H1 (cell line): ENCODE data around the gene WASF3. TPM values are rescaled to one million over a fixed set of nuclear protein-coding genes. Genes with fewer than 3 reads are reported as not detected.

Experiments used
- CTCF ChIA-PET: fragments of 300-600 bp; sonication (Branson Sonifier 250); formaldehyde crosslinking; loops from one replicate; lab custom pipeline; 2021; ENCODE audit not compliant: partially characterized antibody; lab: Charles Lee
- POLR2A ChIA-PET: fragments of 300-600 bp; sonication (Branson Sonifier 250); formaldehyde crosslinking; loops from one replicate; lab custom pipeline; 2021; ENCODE audit warnings: inconsistent platforms; ENCODE audit not compliant: partially characterized antibody; lab: Charles Lee
- DNase-seq, 2 experiments: peaks; one replicate each; pipeline versions ENCODE4 v3.0.0 to v3.0.0-alpha.2; 2010 to 2022; ENCODE audit warnings: low spot score in 2 of 2, low read depth in 1 of 2, mixed read lengths in 1 of 2
- FAIRE-seq: peaks from 2 replicates; lab custom pipeline; 2011; peaks lifted over from hg19 to GRCh38; lab: Jason Lieb, UNC
- H2AFZ ChIP-seq: 2 replicates; pipeline ENCODE4 v1.8.1; 2012; ENCODE audit warnings: low read length, inconsistent platforms
- H2AK5ac ChIP-seq: 2 replicates; pipeline ENCODE4 v1.6.1; 2013; ENCODE audit warnings: low read depth, low read length
- H2BK120ac ChIP-seq: replicated peaks from 2 replicates; pipeline ENCODE3; 2013; ENCODE audit warnings: low read depth, low read length, inconsistent platforms
- H2BK12ac ChIP-seq: 2 replicates; pipeline ENCODE4 v1.6.1; 2013; ENCODE audit warnings: low read depth, low read length
- H2BK15ac ChIP-seq: 2 replicates; pipeline ENCODE4 v1.6.1; 2013; ENCODE audit warnings: low read length
- H2BK20ac ChIP-seq: 2 replicates; pipeline ENCODE4 v1.6.1; 2013; ENCODE audit warnings: low read length
- H2BK5ac ChIP-seq: 2 replicates; pipeline ENCODE4 v1.6.1; 2013; ENCODE audit warnings: low read depth, low read length
- H3K14ac ChIP-seq: 2 replicates; pipeline ENCODE4 v1.6.1; 2013; ENCODE audit warnings: inconsistent platforms; ENCODE audit not compliant: insufficient read length
- H3K18ac ChIP-seq: 2 replicates; pipeline ENCODE4 v1.6.1; 2013; ENCODE audit warnings: low read length; ENCODE audit errors: extremely low read depth
- H3K23ac ChIP-seq: 2 replicates; pipeline ENCODE4 v1.6.1; 2013; ENCODE audit warnings: inconsistent platforms; ENCODE audit not compliant: insufficient read length
- H3K23me2 ChIP-seq: 2 replicates; pipeline ENCODE4 v1.6.1; 2013; ENCODE audit warnings: low read depth, low read length
- H3K27ac ChIP-seq: 2 replicates; pipeline ENCODE4 v1.6.1; 2011; ENCODE audit warnings: low read depth, low read length, inconsistent platforms
- H3K27me3 ChIP-seq, 4 experiments: replicated peaks in 1 of 4; 1 replicate in 1 of 4; 2 replicates in 3 of 4; pipeline versions ENCODE4 v1.6.1 to v1.8.1; 2011 to 2013; ENCODE audit warnings: low read length in 3 of 4, mild to moderate bottlenecking in 3 of 4, inconsistent platforms in 2 of 4, mixed read lengths in 2 of 4, moderate library complexity in 1 of 4; ENCODE audit not compliant: control insufficient read depth in 3 of 4, insufficient read depth in 3 of 4; ENCODE audit errors: extremely low read depth in 1 of 4
- H3K36me3 ChIP-seq, 4 experiments: 2 replicates each; pipeline versions ENCODE4 v1.6.1 to v1.8.1; 2011 to 2013; ENCODE audit warnings: mild to moderate bottlenecking in 4 of 4, low read length in 3 of 4, moderate library complexity in 2 of 4, control low read depth in 1 of 4, inconsistent platforms in 1 of 4; ENCODE audit not compliant: insufficient read depth in 4 of 4, control insufficient read depth in 2 of 4
- H3K4ac ChIP-seq: replicated peaks from 2 replicates; pipeline ENCODE3; 2013; ENCODE audit warnings: low read length, low read depth, mixed read lengths, inconsistent platforms; ENCODE audit not compliant: insufficient read length
- H3K4me1 ChIP-seq, 4 experiments: replicated peaks in 1 of 4; 1 replicate in 1 of 4; 2 replicates in 3 of 4; pipeline versions ENCODE4 v1.6.1 to v1.8.1; 2011 to 2013; ENCODE audit warnings: low read length in 3 of 4, inconsistent platforms in 2 of 4, mixed read lengths in 1 of 4; ENCODE audit not compliant: insufficient read depth in 4 of 4, control insufficient read depth in 3 of 4
- H3K4me2 ChIP-seq, 2 experiments: 2 replicates each; pipeline versions ENCODE4 v1.6.1 to v1.8.1; 2011 to 2013; ENCODE audit warnings: low read depth in 2 of 2, low read length in 2 of 2, control low read depth in 1 of 2, inconsistent platforms in 1 of 2, mild to moderate bottlenecking in 1 of 2; ENCODE audit not compliant: insufficient read depth in 1 of 2
- H3K4me3 ChIP-seq, 4 experiments: fragments of 200-600, 300-600 bp in 1 of 4; sonication (generic), shearing (Covaris generic), sonication (Bioruptor Twin) in 1 of 4; 2 replicates each; pipeline versions ENCODE4 v1.5.1 to v1.8.1; 2011 to 2016; ENCODE audit warnings: low read length in 4 of 4, low read depth in 3 of 4, control low read depth in 2 of 4, inconsistent platforms in 2 of 4, mild to moderate bottlenecking in 2 of 4, mixed read lengths in 1 of 4, moderate library complexity in 1 of 4; ENCODE audit not compliant: insufficient read depth in 2 of 4; ENCODE audit errors: extremely low read depth in 1 of 4
- H3K56ac ChIP-seq: replicated peaks from 2 replicates; pipeline ENCODE3; 2013; ENCODE audit warnings: low read depth, mild to moderate bottlenecking, mixed read lengths, low read length, inconsistent platforms; ENCODE audit not compliant: insufficient read length
- H3K79me1 ChIP-seq: 2 replicates; pipeline ENCODE4 v1.6.1; 2013; ENCODE audit warnings: low read depth, low read length, control low read depth
- H3K79me2 ChIP-seq, 2 experiments: 2 replicates each; pipeline versions ENCODE4 v1.6.1 to v1.8.1; 2012 to 2013; ENCODE audit warnings: low read length in 2 of 2, mild to moderate bottlenecking in 2 of 2, inconsistent platforms in 1 of 2; ENCODE audit not compliant: insufficient read depth in 2 of 2, control insufficient read depth in 1 of 2
- H3K9ac ChIP-seq, 4 experiments: replicated peaks in 1 of 4; 1 replicate in 1 of 4; 2 replicates in 3 of 4; pipeline versions ENCODE4 v1.6.1 to v1.8.1; 2011 to 2013; ENCODE audit warnings: low read depth in 3 of 4, low read length in 3 of 4, control low read depth in 2 of 4, mild to moderate bottlenecking in 2 of 4, moderate library complexity in 2 of 4, inconsistent platforms in 1 of 4; ENCODE audit errors: extremely low read depth in 1 of 4
- H3K9me3 ChIP-seq, 2 experiments: 2 replicates each; pipeline versions ENCODE4 v1.6.1 to v1.8.1; 2012 to 2013; ENCODE audit warnings: mild to moderate bottlenecking in 2 of 2, moderate library complexity in 2 of 2, control low read depth in 1 of 2, inconsistent platforms in 1 of 2, low read depth in 1 of 2, low read length in 1 of 2, mixed read lengths in 1 of 2; ENCODE audit not compliant: insufficient read depth in 2 of 2
- H4K20me1 ChIP-seq, 2 experiments: replicated peaks in 1 of 2; 2 replicates each; pipeline versions ENCODE3 to v1.8.1; 2011 to 2013; ENCODE audit warnings: inconsistent platforms in 2 of 2, low read length in 2 of 2, mild to moderate bottlenecking in 1 of 2; ENCODE audit not compliant: insufficient read depth in 2 of 2, control insufficient read depth in 1 of 2
- H4K5ac ChIP-seq: 2 replicates; pipeline ENCODE4 v1.6.1; 2013; ENCODE audit warnings: low read length, low read depth, mixed read lengths, inconsistent platforms; ENCODE audit not compliant: insufficient read length
- H4K8ac ChIP-seq: 2 replicates; pipeline ENCODE4 v1.8.0; 2013; ENCODE audit warnings: mild to moderate bottlenecking, moderate library complexity, low read length, inconsistent platforms; ENCODE audit not compliant: insufficient read depth; ENCODE audit errors: extremely low read depth
- H4K91ac ChIP-seq: replicated peaks from 2 replicates; pipeline ENCODE3; 2013; ENCODE audit warnings: low read length, mixed read lengths, inconsistent platforms; ENCODE audit not compliant: insufficient read length
- NANOG ChIP-seq: IDR thresholded peaks from 2 replicates; pipeline ENCODE4 v1.6.1; 2011; ENCODE audit warnings: low read length, low read depth, mild to moderate bottlenecking, inconsistent platforms; ENCODE audit not compliant: insufficient read depth, poor library complexity, severe bottlenecking
- RFX5 ChIP-seq: IDR thresholded peaks from 2 replicates; pipeline ENCODE4 v1.6.1; 2011; ENCODE audit warnings: low read depth, low read length, improper control_type of control experiment, borderline replicate concordance
- SIX5 ChIP-seq: IDR thresholded peaks from 2 replicates; pipeline ENCODE4 v1.6.1; 2011; ENCODE audit warnings: mild to moderate bottlenecking, low read depth, low read length
- SP4 ChIP-seq: IDR thresholded peaks from 2 replicates; pipeline ENCODE4 v1.6.1; 2012; ENCODE audit warnings: low read length, inconsistent platforms
- TAF7 ChIP-seq: optimal IDR thresholded peaks from 2 replicates; pipeline ENCODE3; 2011; ENCODE audit warnings: low read depth, mild to moderate bottlenecking, inconsistent platforms, low read length, moderate library complexity, borderline replicate concordance
- TEAD4 ChIP-seq: IDR thresholded peaks from 2 replicates; pipeline ENCODE4 v1.6.1; 2012; ENCODE audit warnings: low read depth, low read length, inconsistent platforms, mixed read lengths
- YY1 ChIP-seq: IDR thresholded peaks from 2 replicates; pipeline ENCODE4 v1.6.1; 2011; ENCODE audit warnings: low read depth, mild to moderate bottlenecking, low read length
- WGBS, 2 experiments: shearing (Covaris generic) in 1 of 2; methylation state at CpG; one replicate each; pipeline versions ENCODE4 v1.1.6 to v1.1.7; 2013 to 2015; ENCODE audit warnings: low lambda C conversion rate in 2 of 2, mixed read lengths in 2 of 2, inconsistent platforms in 1 of 2, low coverage in 1 of 2, missing lambda C conversion rate in 1 of 2; ENCODE audit not compliant: insufficient replicate concordance in 2 of 2, insufficient coverage in 1 of 2, insufficient read length in 1 of 2; ENCODE audit errors: extremely low coverage in 1 of 2, missing lambda C conversion rate in 1 of 2; 5-methylcytosine and 5-hydroxymethylcytosine counted together
- polyA plus RNA-seq, 7 experiments: library from polyadenylated mRNA; depleted of rRNA in 3 of 7; stranded (reverse) in 5 of 7; unstranded in 2 of 7; fragments of >200 nt in 5 of 7; fragments of 200-250 nt in 2 of 7; gene quantifications; 1 replicate in 5 of 7; 2 replicates in 1 of 7; 4 replicates in 1 of 7; pipeline versions ENCODE4 v1.2.1 to v1.2.3, GENCODE V29; 2011 to 2013; ENCODE audit warnings: missing spikeins in 2 of 7, mixed read lengths in 2 of 7
- total RNA-seq: library from RNA; stranded (reverse); fragmentation: NEBNext Ultra II Directional; extraction: Animal tissue kit (Norgen Biotek cat#: 25700); gene quantifications from 2 replicates; pipeline ENCODE4 v1.2.1, GENCODE V29; 2021
- TF ChIP-seq, protein P1 (sequence below): IDR thresholded peaks from 2 replicates; pipeline ENCODE4 v1.6.1; 2012; ENCODE audit warnings: low read length, inconsistent platforms

The WASF3 gene
- total and polyA plus RNA-seq, 2 of the 8 experiments (the other 6 are each of a cell fraction or from before 2014, with no cell fraction given): 18.7 to 39.8 TPM

DNA sequence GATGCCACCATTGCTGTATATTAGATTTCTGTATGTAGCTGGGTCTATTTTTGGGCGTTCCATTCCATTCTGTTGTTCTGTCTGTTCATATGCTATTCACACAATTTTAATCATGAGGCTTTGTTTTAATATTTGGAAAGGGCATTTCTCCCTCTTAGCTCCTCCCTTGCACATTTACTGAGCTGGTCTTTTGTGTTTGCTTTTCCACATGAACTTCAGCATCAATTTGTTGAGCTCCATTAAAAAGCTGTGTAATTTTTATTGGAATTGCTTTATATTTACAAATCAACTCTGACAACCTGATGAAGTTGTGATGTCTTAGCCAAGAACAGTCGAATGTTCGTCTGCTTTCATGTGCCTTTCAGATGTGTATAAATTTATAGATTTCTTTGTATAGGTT is 14.0 kb downstream of the WASF3 start:
- H4K20me1 ChIP-seq: peaks cover 4 to 10% of the 10 kb centered on the region in 2 experiments
- H2BK120ac ChIP-seq: no peak overlapping the region
- H3K56ac ChIP-seq: no peak overlapping the region
- POLR2A ChIA-PET: no interaction called here
- H3K14ac ChIP-seq: no peak overlapping the region
- H3K9ac ChIP-seq: no peak overlapping the region
- TF ChIP-seq SP4 (no peak), TAF7 (no peak), TEAD4 (no peak), SIX5 (no peak), RFX5 (no peak), YY1 (no peak), NANOG (no peak)
- TF ChIP-seq, protein P1, sequence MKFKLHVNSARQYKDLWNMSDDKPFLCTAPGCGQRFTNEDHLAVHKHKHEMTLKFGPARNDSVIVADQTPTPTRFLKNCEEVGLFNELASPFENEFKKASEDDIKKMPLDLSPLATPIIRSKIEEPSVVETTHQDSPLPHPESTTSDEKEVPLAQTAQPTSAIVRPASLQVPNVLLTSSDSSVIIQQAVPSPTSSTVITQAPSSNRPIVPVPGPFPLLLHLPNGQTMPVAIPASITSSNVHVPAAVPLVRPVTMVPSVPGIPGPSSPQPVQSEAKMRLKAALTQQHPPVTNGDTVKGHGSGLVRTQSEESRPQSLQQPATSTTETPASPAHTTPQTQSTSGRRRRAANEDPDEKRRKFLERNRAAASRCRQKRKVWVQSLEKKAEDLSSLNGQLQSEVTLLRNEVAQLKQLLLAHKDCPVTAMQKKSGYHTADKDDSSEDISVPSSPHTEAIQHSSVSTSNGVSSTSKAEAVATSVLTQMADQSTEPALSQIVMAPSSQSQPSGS: no peak
- H4K91ac ChIP-seq: no peak overlapping the region
- H3K4me3 ChIP-seq: no peak overlapping the region
- no peak overlapping the region for H4K8ac ChIP-seq
- no peak overlapping the region for H2BK20ac ChIP-seq
- H3K27ac ChIP-seq: no peak overlapping the region
- no peak overlapping the region for H2BK15ac ChIP-seq
- H3K27me3 ChIP-seq: no peaks in the 10 kb centered on the region
- no peaks in the 10 kb centered on the region; a peak in 1 of 8 replicates for H3K36me3 ChIP-seq
- no peak overlapping the region for H2AK5ac ChIP-seq
- no peak overlapping the region for H4K5ac ChIP-seq
- FAIRE-seq: no peak
- no peak overlapping the region for H2BK5ac ChIP-seq
- H3K9me3 ChIP-seq: no peaks in the 10 kb centered on the region
- no peak overlapping the region for H3K4ac ChIP-seq
- no peak overlapping the region for H3K4me2 ChIP-seq
- H3K79me1 ChIP-seq: peaks cover 4% of the 10 kb centered on the region; the same call in 1 of the 2 replicates
- no peak overlapping the region for H3K18ac ChIP-seq
- H3K4me1 ChIP-seq: peaks cover 0 to 4% (median 0%) of the 10 kb centered on the region in 4 experiments; a peak in 3 of 7 replicates
- no peak overlapping the region for H3K23ac ChIP-seq
- H3K23me2 ChIP-seq: no peaks in the 10 kb centered on the region
- CTCF ChIA-PET: interaction anchor here (0.8 to 1.5 kb wide), 3 partner anchors 9 to 58 kb away, joined by 3 to 5 read pairs (median 4); no protein-coding TSS in a partner anchor
- DNase-seq: no peak
- H3K79me2 ChIP-seq: peaks cover 0 to 86% of the 10 kb centered on the region in 2 experiments; a peak in 3 of 4 replicates
- no peak overlapping the region for H2BK12ac ChIP-seq
- WGBS, 2 experiments: 88% methylated on average over 3 of the region's 3 CpGs; no CpG with 5 or more reads in 1 of the 2 experiments
- no peak overlapping the region for H2AFZ ChIP-seq
